HUES6 (cell line): ENCODE measurements around the gene ACADSB.

Experiments used
- H3K27ac ChIP-seq: 2 replicates; pipeline ENCODE4 v1.7.0; 2013; ENCODE audit warnings: low read depth, mild to moderate bottlenecking, low read length, inconsistent platforms
- H3K27me3 ChIP-seq: 2 replicates; pipeline ENCODE4 v1.6.1; 2013; ENCODE audit warnings: low read length; ENCODE audit not compliant: control insufficient read depth, insufficient read depth
- H3K36me3 ChIP-seq: 2 replicates; pipeline ENCODE4 v1.6.1; 2013; ENCODE audit warnings: low read length; ENCODE audit not compliant: control insufficient read depth, insufficient read depth
- H3K4me1 ChIP-seq: 2 replicates; pipeline ENCODE4 v1.6.1; 2013; ENCODE audit warnings: low read length; ENCODE audit not compliant: control insufficient read depth, insufficient read depth
- H3K4me3 ChIP-seq: 2 replicates; pipeline ENCODE4 v1.5.1; 2013; ENCODE audit warnings: low read depth, low read length
- H3K9ac ChIP-seq: one replicate; pipeline ENCODE4 v1.6.1; 2013; ENCODE audit warnings: mild to moderate bottlenecking, low read length
- H3K9me3 ChIP-seq: 2 replicates; pipeline ENCODE4 v1.6.1; 2013; ENCODE audit warnings: low read depth, low read length; ENCODE audit not compliant: control insufficient read depth, insufficient read depth

ACADSB gene

DNA sequence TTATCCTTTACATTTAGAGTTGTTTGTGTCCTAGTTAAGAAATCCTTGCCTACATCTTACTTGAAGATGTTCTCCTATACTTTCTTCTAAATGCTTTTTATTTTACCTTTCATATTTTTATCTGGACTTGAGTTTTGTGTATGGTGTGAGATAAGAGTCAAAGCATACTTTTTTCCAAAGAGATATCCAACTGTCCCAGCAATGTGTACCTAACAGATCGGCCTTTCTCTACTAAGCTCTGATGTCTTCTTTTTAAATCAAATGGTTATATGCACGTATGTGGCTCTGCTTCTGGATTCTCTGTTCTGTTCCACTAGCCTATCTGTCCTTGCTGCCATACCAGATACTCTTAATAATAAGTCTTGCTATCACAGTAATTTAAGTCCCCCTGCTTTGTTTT lies 7.4 kb upstream of the ACADSB start:
- H3K27me3 ChIP-seq: no peaks in the 10 kb centered on the region

DNA sequence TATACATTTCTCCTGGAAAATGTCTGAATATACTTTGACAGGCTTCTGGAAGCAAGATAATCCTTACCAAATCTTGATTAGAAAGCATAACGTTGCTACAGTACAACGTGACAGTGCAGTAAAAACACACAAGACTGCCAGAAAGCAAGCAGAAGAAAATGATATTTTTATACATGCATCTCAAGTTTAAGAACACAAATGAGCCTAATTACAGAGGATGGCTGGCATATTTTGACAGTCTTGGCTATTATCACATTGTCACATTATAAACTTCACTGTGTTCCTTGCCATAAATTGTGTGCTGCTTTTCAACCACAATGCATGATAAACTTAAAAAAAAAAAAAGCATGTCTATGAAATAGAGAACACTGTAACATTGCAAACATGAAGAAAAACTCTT lies 4.5 kb upstream of the ACADSB start:
- Histone ChIP-seq H3K27me3 (peaks cover 2% of the 10 kb centered on the region; the same call in 1 of the 2 replicates), H3K4me1 (no peaks in the 10 kb centered on the region), H3K36me3 (no peaks in the 10 kb centered on the region), H3K9ac (no peak overlapping the region), H3K27ac (no peak overlapping the region), H3K4me3 (no peak overlapping the region), H3K9me3 (no peaks in the 10 kb centered on the region)

More for the DNA sequence above, 7.4 kb upstream of the ACADSB start:
- no peak overlapping the region for H3K27ac ChIP-seq
- H3K36me3 ChIP-seq: peaks cover 3% of the 10 kb centered on the region; the same call in 1 of the 2 replicates
- H3K9me3 ChIP-seq: no peaks in the 10 kb centered on the region
- no peaks in the 10 kb centered on the region for H3K4me1 ChIP-seq
- H3K4me3 ChIP-seq: no peak overlapping the region
- H3K9ac ChIP-seq: no peak overlapping the region

DNA sequence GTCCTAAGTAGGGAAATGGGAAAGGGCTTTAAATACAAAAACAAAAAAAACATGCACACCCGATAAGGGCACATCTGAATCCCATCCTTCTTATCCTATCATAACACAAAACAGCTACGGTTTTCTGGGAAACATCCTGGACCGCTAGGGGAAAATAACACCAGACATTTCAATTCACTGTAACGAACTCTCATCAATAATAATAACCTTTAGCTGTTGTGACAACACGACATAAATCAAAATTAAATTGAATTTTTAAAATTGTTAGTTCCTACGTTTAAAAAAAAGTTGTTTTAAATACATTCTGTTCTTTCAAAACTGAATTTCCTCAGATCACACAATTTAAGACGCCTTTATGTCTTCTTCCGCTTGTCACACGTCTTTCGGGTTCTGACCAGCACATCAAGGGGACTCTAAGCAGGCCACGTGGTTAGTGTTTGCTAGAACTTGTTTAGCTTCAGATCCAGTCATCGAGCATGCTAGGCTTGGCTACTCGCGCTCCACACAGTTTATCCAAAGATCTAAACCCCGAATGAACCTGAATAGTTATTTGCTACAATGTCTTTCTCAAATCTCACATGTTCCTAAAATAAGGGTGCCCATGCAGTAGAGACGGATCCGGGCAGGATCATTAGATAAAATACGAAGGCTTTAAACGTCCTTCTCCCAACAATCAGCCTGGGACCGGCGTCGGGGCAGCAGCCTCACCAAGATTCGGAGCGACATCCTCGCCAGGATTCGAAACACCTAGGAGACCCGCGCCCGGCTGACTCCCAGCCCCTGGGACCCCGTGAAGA lies 1.1 kb upstream of the ACADSB start:
- H3K27ac ChIP-seq: no peak overlapping the region
- no peaks in the 10 kb centered on the region for H3K36me3 ChIP-seq
- peak overlapping the region; percentile 96 for H3K4me3 ChIP-seq
- H3K9me3 ChIP-seq: no peaks in the 10 kb centered on the region
- 0 out of 2 replicates have a peak, but pooled peaks cover 3% of the 10 kb centered on the region for H3K4me1 ChIP-seq
- H3K9ac ChIP-seq: peak overlapping the region; percentile 95
- H3K27me3 ChIP-seq: peaks cover 22% of the 10 kb centered on the region

DNA sequence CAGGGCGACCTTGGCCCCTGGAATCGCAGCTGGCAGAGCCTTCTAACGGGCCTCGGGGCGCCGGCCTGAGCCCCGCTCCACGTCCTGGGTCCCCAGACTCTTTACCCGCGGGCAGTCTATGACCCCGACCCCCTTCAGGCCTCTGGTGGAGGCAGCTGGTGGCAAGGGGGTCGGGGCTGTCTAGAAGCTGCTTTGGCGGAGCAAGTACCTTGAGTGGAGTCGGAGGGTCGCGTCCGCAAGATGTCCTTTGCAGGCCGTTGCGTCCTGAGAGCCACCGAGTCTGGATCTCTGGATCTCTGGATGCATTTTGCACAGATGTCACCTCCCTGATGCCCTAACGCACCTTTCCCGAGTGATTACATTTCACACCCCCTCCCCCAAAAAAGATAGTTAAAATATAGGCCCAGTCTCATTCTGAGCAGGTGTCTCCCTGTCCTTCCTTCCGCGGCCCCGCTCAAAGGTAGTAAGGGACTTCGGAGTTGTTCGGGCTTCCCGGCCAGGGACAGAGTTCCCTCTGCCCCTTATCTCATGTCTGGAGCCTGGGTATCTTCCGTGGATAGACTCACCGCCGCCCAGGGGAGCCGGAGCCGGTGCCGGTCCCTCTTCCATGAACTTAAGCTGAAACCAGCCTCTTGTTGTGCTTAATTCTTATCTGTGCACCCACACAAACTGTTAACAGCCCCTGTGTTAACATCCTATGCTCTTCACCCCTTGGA lies 457 bp downstream of the ACADSB start:
- 0 out of 2 replicates have a peak, but pooled peaks cover 3% of the 10 kb centered on the region for H3K4me1 ChIP-seq
- no peaks in the 10 kb centered on the region for H3K9me3 ChIP-seq
- H3K9ac ChIP-seq: peak overlapping the region; percentile 63
- no peaks in the 10 kb centered on the region for H3K36me3 ChIP-seq
- no peak overlapping the region for H3K27ac ChIP-seq
- peak overlapping the region; percentile 96 for H3K4me3 ChIP-seq
- peaks cover 22% of the 10 kb centered on the region for H3K27me3 ChIP-seq

DNA sequence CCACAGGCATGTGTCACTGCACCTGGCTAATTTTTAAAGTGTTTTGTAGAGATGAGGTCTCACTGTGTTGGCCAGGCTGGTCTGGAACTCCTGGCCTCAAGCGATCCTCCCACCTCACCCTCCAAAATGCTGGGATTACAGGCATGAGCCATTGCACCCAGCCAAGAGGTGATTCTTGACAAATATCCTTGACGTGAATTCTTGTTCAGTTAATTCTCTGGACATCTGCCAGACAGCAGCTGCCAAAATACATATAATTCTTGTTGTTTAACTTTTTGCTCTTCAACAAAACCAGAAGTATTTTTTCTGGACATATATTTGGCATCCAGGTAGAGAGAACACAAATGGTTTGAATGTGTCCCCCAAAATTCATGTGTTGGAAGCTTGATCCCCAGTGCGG lies 3.2 kb downstream of the ACADSB start:
- Histone ChIP-seq H3K27me3 (peaks cover 22% of the 10 kb centered on the region), H3K27ac (no peak overlapping the region), H3K4me1 (peaks cover 20% of the 10 kb centered on the region; the same call in 1 of the 2 replicates), H3K36me3 (no peaks in the 10 kb centered on the region), H3K9me3 (no peaks in the 10 kb centered on the region), H3K9ac (no peak overlapping the region), H3K4me3 (no peak overlapping the region)

DNA sequence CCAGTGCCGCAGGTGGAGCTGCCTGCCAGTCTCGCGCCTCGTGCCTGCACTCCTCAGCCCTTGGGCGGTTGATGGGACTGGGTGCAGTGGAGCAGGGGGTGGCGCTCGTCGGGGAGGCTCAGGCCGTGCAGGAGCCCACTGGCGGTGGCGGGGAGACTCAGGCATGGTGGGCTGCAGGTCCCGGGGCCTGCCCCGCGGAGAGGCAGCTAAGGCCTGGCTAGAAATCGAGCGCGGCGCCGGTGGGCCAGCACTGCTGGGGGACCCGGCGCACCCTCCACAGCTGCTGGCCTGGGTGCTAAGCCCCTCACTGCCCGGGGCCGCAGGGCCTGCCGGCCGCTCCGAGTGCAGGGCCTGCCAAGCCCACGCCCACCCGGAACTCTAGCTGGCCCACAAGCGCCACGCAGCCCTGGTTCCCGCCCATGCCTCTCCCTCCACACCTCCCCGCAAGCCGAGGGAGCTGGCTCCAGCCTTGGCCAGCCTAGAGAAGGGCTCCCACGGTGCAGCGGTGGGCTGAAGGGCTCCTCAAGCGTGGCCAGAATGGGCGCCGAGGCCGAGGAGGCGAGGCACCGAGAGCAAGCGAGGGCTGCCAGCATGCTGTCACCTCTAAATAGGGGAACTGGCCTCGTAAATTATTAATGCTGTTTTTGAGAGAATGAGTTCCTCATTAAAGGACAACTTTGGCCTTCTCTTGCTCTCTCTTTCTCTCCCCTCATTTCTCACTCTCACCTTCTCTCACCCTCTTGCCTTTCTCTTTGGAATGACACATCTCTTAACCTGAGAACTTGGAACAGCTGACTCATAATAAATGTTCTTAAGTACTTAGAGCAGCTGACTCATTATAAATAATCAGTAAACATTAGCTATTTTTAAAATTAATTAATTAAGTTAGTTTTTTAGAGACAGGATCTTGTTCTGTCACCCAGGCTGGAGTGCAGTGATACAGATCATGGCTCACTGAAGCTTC lies 4.9 kb downstream of the ACADSB start:
- H3K9ac ChIP-seq: no peak overlapping the region
- no peak overlapping the region for H3K4me3 ChIP-seq
- H3K27ac ChIP-seq: no peak overlapping the region
- H3K9me3 ChIP-seq: no peaks in the 10 kb centered on the region
- no peaks in the 10 kb centered on the region for H3K36me3 ChIP-seq
- H3K4me1 ChIP-seq: peaks cover 28% of the 10 kb centered on the region
- peaks cover 22% of the 10 kb centered on the region for H3K27me3 ChIP-seq

DNA sequence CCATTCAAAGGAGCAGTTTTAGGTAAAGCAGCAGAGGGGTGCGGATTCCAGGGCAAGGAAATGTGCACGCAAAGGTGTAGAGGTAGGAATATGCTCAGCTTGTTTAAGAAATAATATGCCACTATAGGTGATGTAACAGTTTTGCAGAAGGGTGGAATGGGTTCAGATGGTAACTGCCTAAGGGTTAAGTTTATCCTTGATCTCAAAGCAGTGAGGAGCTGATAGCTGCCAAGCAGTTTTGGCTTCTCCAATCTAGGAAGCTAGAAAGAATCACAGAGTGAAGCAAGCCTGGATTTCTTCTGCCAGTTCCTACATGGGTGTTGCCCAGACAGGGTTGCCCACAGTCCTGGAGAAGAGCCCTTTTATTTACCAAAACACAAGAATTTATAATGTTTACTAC lies 6.0 kb downstream of the ACADSB start:
- no peaks in the 10 kb centered on the region for H3K36me3 ChIP-seq
- H3K9me3 ChIP-seq: no peaks in the 10 kb centered on the region
- peaks cover 33% of the 10 kb centered on the region for H3K4me1 ChIP-seq
- H3K27me3 ChIP-seq: peaks cover 15% of the 10 kb centered on the region
- no peak overlapping the region for H3K27ac ChIP-seq
- H3K4me3 ChIP-seq: no peak overlapping the region
- H3K9ac ChIP-seq: no peak overlapping the region

DNA sequence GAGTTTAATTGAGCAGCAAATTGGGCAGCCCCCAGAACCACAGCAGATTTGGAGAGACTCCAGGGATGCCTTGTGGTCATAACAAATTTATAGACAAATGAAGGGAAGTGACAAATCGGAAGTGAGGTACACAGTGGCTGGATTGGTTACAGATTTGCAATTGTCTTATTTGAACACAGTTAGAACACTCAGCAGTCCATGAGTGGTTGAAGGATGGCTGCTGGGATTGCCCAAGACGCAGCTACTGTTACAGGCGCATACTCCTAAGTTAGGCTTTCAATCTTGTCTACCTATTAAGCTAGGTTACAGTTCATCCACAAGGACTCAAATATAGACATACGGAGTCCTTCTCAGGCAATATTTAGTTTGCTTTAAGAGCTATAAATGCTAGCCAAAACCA lies 7.4 kb downstream of the ACADSB start:
- H3K4me3 ChIP-seq: no peak overlapping the region
- H3K9ac ChIP-seq: no peak overlapping the region
- H3K9me3 ChIP-seq: no peaks in the 10 kb centered on the region
- peaks cover 39% of the 10 kb centered on the region for H3K4me1 ChIP-seq
- no peak overlapping the region for H3K27ac ChIP-seq
- no peaks in the 10 kb centered on the region for H3K36me3 ChIP-seq
- H3K27me3 ChIP-seq: peaks cover 3% of the 10 kb centered on the region; the same call in 1 of the 2 replicates

DNA sequence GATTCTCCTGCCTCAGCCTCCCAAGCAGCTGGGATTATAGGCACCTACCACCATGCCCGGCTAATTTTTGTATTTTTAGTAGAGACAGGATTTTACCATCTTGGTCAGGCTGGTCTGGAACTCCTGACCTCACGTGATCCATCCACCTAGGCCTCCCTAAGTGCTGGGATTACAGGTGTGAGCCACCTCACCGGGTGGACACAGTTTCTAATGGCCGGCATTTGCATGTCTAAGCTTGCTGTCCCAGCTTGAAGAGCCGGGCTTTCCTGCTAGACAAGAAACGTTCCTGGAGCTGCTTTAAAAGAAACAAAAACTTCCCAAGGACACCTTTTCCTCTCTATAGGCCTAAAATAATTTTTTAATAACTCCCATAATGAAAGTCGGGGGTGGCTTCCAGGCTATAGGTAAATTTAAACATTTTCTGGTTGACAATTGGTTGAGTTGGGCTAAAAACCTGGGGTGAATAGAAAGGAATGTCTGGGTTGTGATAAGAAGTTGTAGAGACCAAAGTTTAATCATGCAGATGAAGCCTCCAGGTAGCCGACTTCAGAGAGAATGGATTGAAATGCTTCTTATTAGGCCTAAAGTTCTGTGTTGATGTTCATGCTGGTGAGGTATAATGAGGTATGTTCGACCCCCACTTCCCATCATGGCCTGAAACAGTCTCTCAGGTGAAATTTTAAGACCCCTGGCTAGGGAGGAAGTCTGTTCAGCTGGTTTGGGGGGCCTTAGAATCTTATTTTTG lies 8.8 kb downstream of the ACADSB start:
- Histone ChIP-seq H3K27me3 (0 out of 2 replicates have a peak, but pooled peaks cover 2% of the 10 kb centered on the region), H3K9me3 (no peaks in the 10 kb centered on the region), H3K4me3 (no peak overlapping the region), H3K9ac (no peak overlapping the region), H3K27ac (0 out of 2 replicates have a peak overlapping the region, but pooled peaks have one; percentile 70), H3K36me3 (no peaks in the 10 kb centered on the region), H3K4me1 (peaks cover 39% of the 10 kb centered on the region)

DNA sequence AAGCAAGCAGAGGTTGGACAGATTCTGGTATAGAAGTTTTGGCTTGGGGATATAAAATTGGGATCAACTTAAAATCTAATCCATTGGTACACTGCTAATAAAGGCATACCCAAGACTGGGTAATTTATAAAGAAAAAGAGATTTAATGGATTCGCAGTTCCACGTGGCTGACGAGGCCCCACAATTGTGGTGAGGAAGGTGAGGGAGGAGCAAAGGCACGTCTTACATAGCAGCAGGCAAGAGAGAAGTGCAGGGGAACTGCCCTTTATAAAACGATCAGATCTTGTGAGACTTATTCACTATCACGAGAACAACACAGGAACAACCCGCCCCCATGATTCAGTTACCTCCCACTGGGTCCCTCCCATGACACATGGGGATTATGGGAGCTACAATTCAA lies 9.7 kb downstream of the ACADSB start:
- Histone ChIP-seq H3K4me1 (peaks cover 39% of the 10 kb centered on the region), H3K27me3 (0 out of 2 replicates have a peak, but pooled peaks cover 2% of the 10 kb centered on the region), H3K9me3 (no peaks in the 10 kb centered on the region), H3K36me3 (no peaks in the 10 kb centered on the region), H3K9ac (no peak overlapping the region), H3K27ac (no peak overlapping the region), H3K4me3 (no peak overlapping the region)
